Activated CD8-positive, alpha-beta T cell treated with anti-CD3 and anti-CD28 coated beads, Interleukin-2, amount 10 ng/mL, durations not matched to agents 7 days and 5 days (primary cell): ENCODE data around the gene STT3B. TPM values are rescaled to one million over a fixed set of nuclear protein-coding genes. Genes with fewer than 3 reads are reported as not detected.

Source experiments
- ATAC-seq: fragments of 150-1000 bp; cut with Tn5 transposase; one replicate; pipeline ENCODE4 v1.10.0; 2021; ENCODE audit warnings: moderate library complexity
- CTCF ChIA-PET: fragments of 350-600 bp; sonication (Branson Sonifier 250); formaldehyde crosslinking; loops from one replicate; lab custom pipeline; 2021; ENCODE audit warnings: antibody characterized with exemption; lab: Charles Lee
- POLR2A ChIA-PET: fragments of 350-600 bp; sonication (Branson Sonifier 250); formaldehyde crosslinking; loops from one replicate; lab custom pipeline; 2021; ENCODE audit warnings: antibody characterized with exemption; lab: Charles Lee
- DNase-seq: peaks from one replicate; pipeline ENCODE4 v3.0.0-alpha.2; 2020
- H3K27ac Mint-ChIP-seq: one replicate; pipeline ENCODE4 v1.8.0; 2021; ENCODE audit warnings: mild to moderate bottlenecking, mixed read lengths
- H3K27me3 Mint-ChIP-seq: one replicate; pipeline ENCODE4 v1.8.0; 2021; ENCODE audit warnings: low read depth, mixed read lengths
- H3K36me3 Mint-ChIP-seq: one replicate; pipeline ENCODE4 v1.8.0; 2021; ENCODE audit warnings: low read depth, mixed read lengths
- H3K4me1 Mint-ChIP-seq: one replicate; pipeline ENCODE4 v1.8.0; 2021; ENCODE audit warnings: low read depth, mixed read lengths
- H3K4me3 Mint-ChIP-seq: one replicate; pipeline ENCODE4 v1.8.0; 2021; ENCODE audit warnings: mild to moderate bottlenecking, mixed read lengths
- H3K9me3 Mint-ChIP-seq: one replicate; pipeline ENCODE4 v1.8.0; 2022; ENCODE audit warnings: mixed read lengths; ENCODE audit not compliant: insufficient read depth
- total RNA-seq, 2 experiments: library from RNA; stranded (reverse); gene quantifications; one replicate each; pipeline ENCODE4 v1.2.3, GENCODE V29; 2021

The STT3B gene
- total RNA-seq = 100 to 1,000 TPM; 137 to 140 TPM

DNA sequence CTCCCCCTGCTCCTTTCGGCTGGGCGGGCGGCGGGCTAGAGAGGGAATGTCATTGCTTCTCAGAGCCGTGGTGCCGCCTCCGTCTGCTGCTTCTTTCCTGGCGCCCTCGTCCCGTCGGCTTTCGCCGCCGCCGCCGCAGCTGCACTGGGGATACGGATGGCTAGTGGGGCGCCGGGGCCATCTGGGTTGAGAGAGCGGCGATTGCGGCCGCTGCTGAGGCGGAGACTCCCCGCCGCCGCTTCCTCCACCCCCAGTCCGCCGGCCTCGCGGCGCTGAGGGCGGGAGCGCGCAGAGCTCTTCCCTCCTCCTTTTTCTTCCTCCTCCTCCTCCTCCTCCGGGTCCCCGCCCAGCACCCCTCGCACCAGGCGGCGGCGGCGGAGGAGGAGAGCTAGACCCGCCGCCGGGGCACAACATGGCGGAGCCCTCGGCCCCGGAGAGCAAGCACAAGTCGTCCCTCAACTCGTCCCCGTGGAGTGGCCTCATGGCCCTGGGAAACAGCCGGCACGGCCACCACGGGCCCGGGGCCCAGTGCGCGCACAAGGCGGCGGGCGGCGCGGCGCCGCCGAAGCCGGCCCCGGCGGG, at the start of gene STT3B:
Gene STT3B (plus strand): TSS at position 339 of the 582 bp plus-strand sequence. CDS start 74 bp downstream, at position 413.
- H3K4me1 Mint-ChIP-seq = peaks cover 22% of the 10 kb centered on the region
- H3K9me3 Mint-ChIP-seq = no peaks in the 10 kb centered on the region
- DNase-seq = peak; percentile 89
- peaks cover 23% of the 10 kb centered on the region for H3K36me3 Mint-ChIP-seq
- H3K27ac Mint-ChIP-seq = peak within 1 kb of the TSS; percentile 99
- ATAC-seq = peak; percentile 69
- no peak within 1 kb of the TSS for H3K4me3 Mint-ChIP-seq
- H3K27me3 Mint-ChIP-seq = no peaks in the 10 kb centered on the region
- POLR2A ChIA-PET = interaction anchor here (0.6 to 3.4 kb wide), 32 partner anchors 9 to 889 kb away, joined by 3 to 50 read pairs (median 4); no protein-coding TSS in a partner anchor
- CTCF ChIA-PET = interaction anchor here (0.7 to 3.0 kb wide), 18 partner anchors 9 to 456 kb away, joined by 3 to 23 read pairs (median 4); no protein-coding TSS in a partner anchor

DNA sequence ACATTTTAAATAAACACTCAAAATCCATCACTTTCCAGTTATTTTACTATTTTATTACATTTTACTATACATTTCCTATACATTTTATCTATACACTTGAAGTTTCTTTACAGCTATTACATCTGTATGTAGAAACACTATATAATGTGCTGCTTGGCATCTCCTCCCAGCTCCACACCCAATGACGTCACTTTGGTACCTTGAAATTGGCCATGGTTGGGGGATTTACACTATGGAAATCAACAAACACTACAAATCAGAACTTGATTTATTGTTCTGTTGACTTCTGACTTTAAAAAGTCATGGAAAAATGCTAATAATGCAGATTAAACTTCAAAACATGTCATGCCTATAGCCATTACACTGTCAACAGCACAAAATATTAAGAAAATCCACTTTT, 48.9 kb upstream of the STT3B start:
- POLR2A ChIA-PET = no interaction called here
- DNase-seq = no peak
- CTCF ChIA-PET = no interaction called here
- H3K27ac Mint-ChIP-seq = no peak overlapping the region
- H3K4me3 Mint-ChIP-seq = no peak overlapping the region
- H3K4me1 Mint-ChIP-seq = no peaks in the 10 kb centered on the region
- H3K36me3 Mint-ChIP-seq = no peaks in the 10 kb centered on the region
- ATAC-seq = no peak
- peaks cover 4% of the 10 kb centered on the region for H3K9me3 Mint-ChIP-seq
- H3K27me3 Mint-ChIP-seq = no peaks in the 10 kb centered on the region

DNA sequence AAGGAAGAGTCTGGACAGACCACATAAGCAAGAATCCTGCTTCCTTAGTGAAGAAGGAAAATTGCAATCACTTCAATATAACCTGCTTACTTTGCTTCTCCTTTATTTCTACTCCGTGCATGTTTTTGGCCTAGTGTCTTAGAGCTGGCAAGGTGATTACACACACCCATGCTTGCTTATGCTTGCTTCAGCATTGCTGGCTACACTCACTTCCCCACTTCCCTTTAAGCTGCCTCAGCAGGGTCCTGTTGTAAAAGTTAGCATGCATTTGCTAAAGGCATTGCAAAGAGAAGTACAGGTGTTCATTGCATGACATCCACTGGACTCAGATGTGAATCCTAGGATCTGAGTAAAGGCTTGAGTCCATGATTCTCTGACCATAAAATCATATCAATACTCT, 47.5 kb upstream of the STT3B start:
- Mint-ChIP-seq H3K27me3 (no peaks in the 10 kb centered on the region), H3K9me3 (peaks cover 4% of the 10 kb centered on the region), H3K4me3 (no peak overlapping the region), H3K36me3 (no peaks in the 10 kb centered on the region), H3K27ac (no peak overlapping the region), H3K4me1 (no peaks in the 10 kb centered on the region)
- no peak for DNase-seq
- ChIA-PET CTCF (no interaction called here), POLR2A (no interaction called here)
- ATAC-seq = no peak

DNA sequence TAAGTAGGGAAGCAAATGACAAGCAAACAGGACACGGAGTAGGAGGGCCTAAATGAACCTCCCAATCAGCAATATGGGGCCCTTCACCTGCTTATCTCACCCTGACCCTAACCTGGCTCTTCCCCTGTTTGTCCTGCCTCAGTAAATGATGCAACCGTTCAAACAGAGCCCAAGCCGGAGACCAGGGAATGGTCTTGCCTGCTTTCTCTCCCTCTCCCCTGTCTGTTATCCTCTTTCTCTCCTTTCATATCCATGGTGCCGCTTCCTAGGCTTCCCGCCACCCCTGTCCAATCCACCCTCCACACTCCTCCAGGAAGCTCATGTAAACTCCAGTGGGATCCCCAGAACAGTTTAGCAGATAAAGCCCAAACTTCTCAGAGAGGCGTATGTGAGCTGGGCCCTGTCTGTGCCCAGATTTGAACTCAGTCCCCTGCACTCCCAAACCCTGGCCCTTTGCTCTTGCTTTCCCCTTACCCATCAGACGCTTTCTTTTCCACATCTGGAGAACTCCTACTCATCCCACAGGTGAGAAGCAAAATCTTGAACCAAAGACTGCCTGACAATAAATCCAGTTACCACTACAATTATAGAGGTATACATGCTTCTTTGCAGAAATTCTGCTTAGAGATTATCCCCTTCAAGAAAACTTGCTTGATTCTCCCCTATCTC, 45.7 kb upstream of the STT3B start:
- ATAC-seq = no peak
- Mint-ChIP-seq H3K36me3 (peaks cover 2% of the 10 kb centered on the region), H3K4me3 (no peak overlapping the region), H3K27ac (no peak overlapping the region), H3K9me3 (peaks cover 11% of the 10 kb centered on the region), H3K4me1 (no peaks in the 10 kb centered on the region), H3K27me3 (no peaks in the 10 kb centered on the region)
- ChIA-PET CTCF (no interaction called here), POLR2A (no interaction called here)
- no peak for DNase-seq

DNA sequence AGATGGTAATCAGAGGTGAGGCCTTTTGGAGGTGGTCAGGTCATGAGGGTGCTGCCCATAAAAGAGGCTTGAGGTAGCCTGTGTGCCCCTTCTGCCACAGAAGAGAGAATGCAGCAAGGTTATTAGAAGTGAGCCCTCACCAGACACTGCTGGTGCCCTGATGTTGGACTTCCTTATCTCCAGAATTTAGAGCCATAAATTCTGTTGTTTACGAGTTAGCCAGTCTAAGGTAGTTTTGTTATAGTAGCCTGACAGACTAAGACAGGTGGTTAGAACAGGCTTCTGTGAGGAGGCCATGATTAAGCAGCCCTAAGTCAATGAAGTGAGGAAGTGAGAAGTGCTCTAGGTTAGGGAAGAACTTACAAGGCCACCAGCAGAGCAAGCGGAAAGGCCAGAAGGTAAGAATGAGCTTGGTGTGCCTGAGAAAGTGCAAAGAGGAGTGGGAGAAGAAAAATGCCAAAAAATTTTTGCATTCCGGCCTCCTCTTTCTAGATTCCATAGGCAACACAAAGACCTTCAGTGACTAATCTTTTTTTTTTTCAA, 44.2 kb upstream of the STT3B start:
- no peaks in the 10 kb centered on the region for H3K27me3 Mint-ChIP-seq
- DNase-seq (no peak), ATAC-seq (no peak)
- CTCF ChIA-PET = no interaction called here
- H3K4me3 Mint-ChIP-seq = no peak overlapping the region
- H3K36me3 Mint-ChIP-seq = peaks cover 5% of the 10 kb centered on the region
- H3K27ac Mint-ChIP-seq = no peak overlapping the region
- H3K9me3 Mint-ChIP-seq = peaks cover 17% of the 10 kb centered on the region
- POLR2A ChIA-PET = no interaction called here
- no peaks in the 10 kb centered on the region for H3K4me1 Mint-ChIP-seq

DNA sequence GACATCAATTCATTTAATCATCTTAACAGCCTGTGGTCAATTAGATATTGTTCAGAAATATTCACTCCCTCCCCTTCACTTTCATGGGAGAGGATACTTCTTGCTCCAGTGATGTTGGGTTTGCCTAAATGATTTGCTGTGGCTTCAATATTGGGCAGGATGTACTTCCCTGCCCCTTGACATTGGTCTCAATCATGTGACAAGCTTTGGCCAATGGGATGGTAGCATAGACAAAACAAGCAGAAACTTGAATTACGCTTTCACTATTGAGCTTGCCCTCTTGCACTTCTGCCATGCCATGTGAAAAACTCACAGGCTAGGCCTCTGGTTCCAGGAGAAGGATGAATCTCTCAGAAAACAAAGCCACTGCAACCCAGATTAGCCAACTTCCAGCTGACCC, 42.2 kb upstream of the STT3B start:
- ATAC-seq (no peak), DNase-seq (no peak)
- CTCF ChIA-PET = no interaction called here
- no peak overlapping the region for H3K27ac Mint-ChIP-seq
- H3K4me1 Mint-ChIP-seq = no peaks in the 10 kb centered on the region
- POLR2A ChIA-PET = no interaction called here
- H3K27me3 Mint-ChIP-seq = no peaks in the 10 kb centered on the region
- no peak overlapping the region for H3K4me3 Mint-ChIP-seq
- peaks cover 5% of the 10 kb centered on the region for H3K36me3 Mint-ChIP-seq
- H3K9me3 Mint-ChIP-seq = peaks cover 30% of the 10 kb centered on the region

DNA sequence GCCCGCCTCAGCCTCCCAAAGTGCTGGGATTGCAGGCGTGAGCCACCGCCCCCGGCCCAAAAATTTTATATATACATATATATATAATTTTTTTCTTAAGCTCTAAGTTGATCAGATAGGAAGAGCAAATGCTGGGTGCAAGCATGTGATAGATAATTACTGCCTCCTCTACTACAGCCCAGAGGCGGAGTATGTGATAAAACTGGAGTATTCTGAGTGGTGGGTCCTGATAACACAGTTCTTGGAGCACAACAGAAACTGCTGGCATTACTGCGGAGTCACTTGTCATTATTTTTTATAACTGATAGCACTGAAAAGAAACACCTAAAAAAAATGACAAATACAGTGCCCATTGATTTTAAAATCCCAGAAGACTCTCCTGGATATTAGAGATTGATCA, 41.1 kb upstream of the STT3B start:
- POLR2A ChIA-PET = no interaction called here
- Mint-ChIP-seq H3K4me1 (no peaks in the 10 kb centered on the region), H3K36me3 (peaks cover 5% of the 10 kb centered on the region), H3K27ac (no peak overlapping the region), H3K27me3 (no peaks in the 10 kb centered on the region), H3K9me3 (peaks cover 30% of the 10 kb centered on the region), H3K4me3 (no peak overlapping the region)
- DNase-seq (no peak), ATAC-seq (no peak)
- CTCF ChIA-PET = no interaction called here

DNA sequence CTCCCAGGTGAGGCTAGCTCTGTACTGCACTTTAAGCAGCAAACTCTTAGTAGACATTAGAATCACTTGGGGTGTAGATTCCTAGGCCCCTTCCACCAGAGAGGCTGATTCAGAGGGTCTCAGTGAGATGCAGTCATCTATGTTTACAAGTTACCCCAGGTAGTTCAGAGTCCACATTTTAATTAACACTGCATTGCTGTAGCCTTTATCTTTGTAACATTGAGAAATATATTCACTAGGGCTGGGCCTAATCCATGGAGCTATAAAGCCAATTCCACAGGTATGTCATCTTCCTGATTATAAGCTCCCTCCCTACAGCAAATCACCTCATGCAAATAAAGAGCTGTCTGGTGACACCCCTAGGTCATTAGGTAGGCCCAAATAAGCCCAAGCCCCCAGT, 39.6 kb upstream of the STT3B start:
- peaks cover 30% of the 10 kb centered on the region for H3K9me3 Mint-ChIP-seq
- peaks cover 5% of the 10 kb centered on the region for H3K36me3 Mint-ChIP-seq
- CTCF ChIA-PET = no interaction called here
- DNase-seq = no peak
- no peak overlapping the region for H3K4me3 Mint-ChIP-seq
- no peak for ATAC-seq
- no peak overlapping the region for H3K27ac Mint-ChIP-seq
- H3K4me1 Mint-ChIP-seq = no peaks in the 10 kb centered on the region
- POLR2A ChIA-PET = no interaction called here
- no peaks in the 10 kb centered on the region for H3K27me3 Mint-ChIP-seq

DNA sequence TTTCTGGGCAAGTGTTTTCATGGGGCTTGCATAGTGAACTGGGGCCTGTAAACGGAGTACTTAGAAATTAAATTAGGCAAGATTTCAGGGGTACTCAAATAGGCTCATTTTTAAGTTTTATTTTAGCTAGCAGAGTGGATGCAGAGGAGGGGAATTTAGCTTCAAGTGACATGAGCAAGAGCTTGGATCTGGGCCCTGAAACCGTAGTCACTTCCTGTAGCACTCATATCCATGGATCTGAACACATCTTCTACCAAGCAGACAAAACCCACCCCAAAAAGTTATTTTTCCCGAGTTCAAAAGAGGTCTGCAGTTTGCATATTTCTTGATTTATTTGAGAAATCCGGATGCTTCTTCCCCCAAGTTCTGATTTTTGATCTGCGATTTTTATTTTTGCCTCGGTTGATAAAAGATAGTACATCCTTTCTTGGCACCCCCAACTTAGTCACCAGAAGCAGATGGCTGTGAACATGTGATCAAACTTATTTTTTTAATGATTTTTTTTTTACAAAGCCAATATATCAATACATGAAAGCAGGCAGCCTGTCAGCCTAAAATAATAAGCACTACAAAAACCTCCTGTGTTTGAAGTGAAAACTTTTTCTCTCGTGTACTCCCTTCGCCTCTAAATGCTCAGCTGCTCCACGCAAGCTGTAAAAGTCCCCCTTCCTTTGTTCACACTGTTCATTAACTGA, 36.6 kb upstream of the STT3B start:
- POLR2A ChIA-PET = no interaction called here
- Mint-ChIP-seq H3K27ac (no peak overlapping the region), H3K4me3 (no peak overlapping the region), H3K36me3 (peaks cover 5% of the 10 kb centered on the region), H3K4me1 (no peaks in the 10 kb centered on the region), H3K27me3 (peaks cover 5% of the 10 kb centered on the region), H3K9me3 (peaks cover 19% of the 10 kb centered on the region)
- DNase-seq (no peak), ATAC-seq (no peak)
- CTCF ChIA-PET = interaction anchor here (0.8 kb wide), 1 partner anchor 671 kb away, joined by 3 read pairs; no protein-coding TSS in a partner anchor

DNA sequence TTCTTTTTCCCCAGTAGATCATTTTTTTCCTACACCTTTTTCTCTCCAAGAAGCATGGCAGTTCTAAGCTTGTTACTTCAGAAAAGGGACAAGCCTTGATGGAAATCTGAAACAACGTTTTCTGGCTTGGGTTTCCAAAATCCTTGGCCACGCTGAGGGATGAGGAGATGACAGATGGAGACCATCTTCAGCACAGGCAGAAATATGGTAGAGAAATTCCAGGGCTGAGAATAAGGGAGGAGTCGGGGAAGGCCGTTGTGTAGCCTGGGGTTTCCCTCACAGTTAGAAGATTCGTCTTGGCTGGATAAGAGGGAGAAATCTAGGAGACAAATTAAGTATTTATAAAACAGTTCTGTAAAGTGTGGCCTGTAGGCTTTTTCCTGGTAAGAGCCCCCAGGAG, 33.9 kb upstream of the STT3B start:
- DNase-seq = no peak
- peaks cover 4% of the 10 kb centered on the region for H3K4me1 Mint-ChIP-seq
- POLR2A ChIA-PET = no interaction called here
- no peak overlapping the region for H3K4me3 Mint-ChIP-seq
- CTCF ChIA-PET = no interaction called here
- peaks cover 11% of the 10 kb centered on the region for H3K9me3 Mint-ChIP-seq
- H3K36me3 Mint-ChIP-seq = peaks cover 1% of the 10 kb centered on the region
- H3K27ac Mint-ChIP-seq = no peak overlapping the region
- H3K27me3 Mint-ChIP-seq = peaks cover 5% of the 10 kb centered on the region
- no peak for ATAC-seq

DNA sequence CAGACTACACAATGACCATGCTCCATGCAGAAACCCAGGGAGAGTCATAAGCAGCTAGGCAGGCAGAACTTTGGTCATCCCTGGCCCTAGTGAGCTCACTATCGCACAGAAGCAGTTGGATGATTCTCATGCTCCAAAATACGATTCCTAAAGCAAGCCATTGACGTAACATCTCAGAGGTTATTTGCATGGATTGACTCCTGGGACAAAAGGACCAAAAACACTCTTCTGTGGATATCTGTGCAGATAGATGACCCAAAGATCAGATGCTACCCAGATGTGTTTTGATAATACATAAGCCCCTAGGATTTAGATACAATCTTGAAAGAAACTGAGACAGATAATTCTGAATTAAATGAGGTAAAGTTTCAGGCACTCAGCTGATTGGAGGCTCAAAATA, 33.4 kb upstream of the STT3B start:
- Mint-ChIP-seq H3K4me3 (no peak overlapping the region), H3K27me3 (peaks cover 5% of the 10 kb centered on the region), H3K9me3 (peaks cover 11% of the 10 kb centered on the region), H3K36me3 (peaks cover 1% of the 10 kb centered on the region), H3K27ac (no peak overlapping the region), H3K4me1 (peaks cover 4% of the 10 kb centered on the region)
- CTCF ChIA-PET = no interaction called here
- DNase-seq = no peak
- ATAC-seq = no peak
- POLR2A ChIA-PET = no interaction called here

DNA sequence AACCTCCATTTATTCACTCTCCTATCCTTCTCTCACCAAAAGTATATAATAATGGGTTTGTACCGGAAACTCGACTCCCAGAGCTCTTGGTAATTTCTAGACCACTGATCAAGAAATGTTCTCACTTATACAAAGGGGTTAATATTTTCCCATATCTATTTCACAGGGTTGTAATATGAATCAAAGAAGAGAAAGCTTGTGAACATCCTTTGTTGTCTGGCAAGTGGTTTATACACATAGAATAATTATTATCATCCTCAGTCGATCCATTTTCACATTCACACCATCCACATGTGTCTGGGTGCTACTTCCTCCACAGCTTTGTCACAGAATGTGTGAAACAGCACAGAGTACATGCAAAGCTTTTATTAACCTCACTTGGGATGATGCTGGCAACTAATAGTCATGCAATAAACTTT, 29.9 kb upstream of the STT3B start:
- CTCF ChIA-PET = interaction anchor here (1.0 kb wide), 2 partner anchors 8 to 23 kb away, joined by 3 read pairs; no protein-coding TSS in a partner anchor
- H3K4me3 Mint-ChIP-seq = no peak overlapping the region
- H3K9me3 Mint-ChIP-seq = no peaks in the 10 kb centered on the region
- DNase-seq (no peak), ATAC-seq (no peak)
- H3K4me1 Mint-ChIP-seq = peaks cover 32% of the 10 kb centered on the region
- H3K36me3 Mint-ChIP-seq = peaks cover 4% of the 10 kb centered on the region
- POLR2A ChIA-PET = interaction anchor here (0.8 to 1.4 kb wide), 2 partner anchors 29 kb away, joined by 3 to 4 read pairs; partner anchors contain the start of gene STT3B
- H3K27me3 Mint-ChIP-seq = peaks cover 5% of the 10 kb centered on the region
- no peak overlapping the region for H3K27ac Mint-ChIP-seq
